HL-60/S4 (cell line): Measurements from ENCODE around the gene HPS1.

Source experiments
- in situ Hi-C: fragments of 300-500 bp; cut with MboI; formaldehyde crosslinking; loops from 2 replicates; pipeline ENCODE4 v1.14.3; 2022; ENCODE audit warnings: low sequenced_read_pairs

Gene HPS1

DNA sequence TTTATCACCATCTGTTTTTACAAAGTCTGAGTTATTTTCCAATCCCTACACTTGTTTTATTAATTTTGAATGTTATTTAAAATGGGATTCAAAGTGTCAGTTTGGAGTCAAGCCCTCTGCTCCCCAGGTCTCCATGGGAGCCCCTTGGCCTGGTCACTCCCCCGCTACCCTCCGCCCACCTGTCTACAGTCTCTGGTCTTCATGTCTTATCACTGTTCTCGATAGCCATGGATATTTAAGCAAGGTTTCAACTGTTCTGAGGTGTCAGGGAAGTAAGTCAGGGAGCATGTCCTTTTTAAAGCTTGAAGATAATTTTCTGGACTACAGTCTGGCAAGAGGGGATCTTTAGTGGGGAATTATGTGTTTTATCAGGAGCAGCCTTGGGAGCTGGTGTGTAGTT lies 19.1 kb upstream of the HPS1 start:
- in situ Hi-C loops = loop anchor here (25.0 kb wide), 2 partner anchors 196 to 571 kb away; no protein-coding TSS in a partner anchor

DNA sequence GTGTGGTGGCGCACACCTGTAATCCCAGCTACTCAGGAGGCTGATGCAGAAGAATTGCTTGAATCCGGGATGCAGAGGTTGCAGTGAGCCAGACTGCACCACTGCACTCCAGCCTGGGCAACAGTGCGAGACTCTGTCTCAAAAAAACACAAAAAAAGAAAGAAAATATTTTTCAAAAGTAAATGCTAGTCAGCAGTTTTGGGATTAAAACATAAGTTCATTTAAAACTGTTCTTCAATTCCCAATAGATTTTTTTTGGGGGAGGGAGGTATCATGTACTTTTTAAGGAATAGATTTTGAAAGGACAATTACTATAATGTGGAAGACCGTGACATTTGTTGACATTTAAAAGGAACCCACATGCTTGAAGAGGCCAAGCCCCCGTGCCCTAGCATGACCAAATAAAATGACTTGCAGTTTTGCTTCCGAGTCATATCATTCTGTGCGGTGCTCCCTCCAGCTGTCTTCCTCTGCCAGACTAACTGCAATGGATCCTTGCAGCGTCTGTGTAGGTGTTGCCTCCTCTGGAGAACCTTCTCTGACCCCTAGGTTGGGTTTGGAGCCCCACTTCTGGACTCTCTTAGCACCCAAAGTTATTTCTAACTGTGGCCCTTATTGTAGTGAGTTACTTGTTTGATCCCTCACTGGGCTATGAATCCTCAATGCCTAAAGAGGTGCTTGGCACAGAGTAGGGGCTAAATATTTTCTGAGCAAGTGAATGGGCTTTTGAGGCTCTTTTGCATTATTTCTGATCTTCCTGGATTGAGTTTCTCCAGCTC lies 17.4 kb upstream of the HPS1 start:
- in situ Hi-C loops = loop anchor here (25.0 kb wide), 2 partner anchors 198 to 573 kb away; no protein-coding TSS in a partner anchor

DNA sequence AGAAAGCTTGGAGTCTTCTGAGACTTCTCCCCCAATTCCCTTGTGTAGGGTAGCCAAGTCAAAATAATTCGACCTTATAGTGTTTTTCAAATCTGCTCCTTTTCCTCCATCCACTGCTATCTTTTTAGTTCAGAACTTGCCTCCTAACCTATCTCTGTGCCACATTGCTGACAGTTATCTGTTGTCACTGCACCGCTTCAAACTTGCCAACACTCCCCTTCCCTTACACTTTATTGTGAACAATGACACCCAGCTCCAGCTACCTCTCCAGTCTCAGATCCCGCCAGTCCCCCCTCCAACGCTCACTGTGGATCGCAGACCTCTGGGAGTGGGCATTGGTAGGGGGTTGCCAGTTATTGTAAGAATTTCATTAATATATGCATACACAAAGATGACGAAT lies 16.3 kb upstream of the HPS1 start:
- in situ Hi-C loops = loop anchor here (25.0 kb wide), 2 partner anchors 199 to 574 kb away; no protein-coding TSS in a partner anchor

DNA sequence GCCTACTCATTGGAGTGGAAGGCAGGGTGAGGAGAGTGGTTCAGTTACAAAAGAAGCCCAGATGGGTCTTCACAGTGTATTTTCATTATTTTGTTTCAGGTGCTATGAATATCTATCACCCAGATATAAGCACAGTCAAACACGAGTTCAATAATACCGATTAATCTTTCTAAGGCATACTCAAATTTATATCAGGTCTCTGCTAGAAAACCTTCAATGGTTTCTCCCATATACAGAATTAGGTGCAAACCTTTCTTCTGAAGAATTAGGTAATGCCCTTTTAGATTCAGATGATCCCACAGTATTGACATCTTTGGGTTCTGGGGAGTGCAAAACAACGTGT lies 14.7 kb upstream of the HPS1 start:
- in situ Hi-C loops = loop anchor here (25.0 kb wide), 2 partner anchors 201 to 576 kb away; no protein-coding TSS in a partner anchor

DNA sequence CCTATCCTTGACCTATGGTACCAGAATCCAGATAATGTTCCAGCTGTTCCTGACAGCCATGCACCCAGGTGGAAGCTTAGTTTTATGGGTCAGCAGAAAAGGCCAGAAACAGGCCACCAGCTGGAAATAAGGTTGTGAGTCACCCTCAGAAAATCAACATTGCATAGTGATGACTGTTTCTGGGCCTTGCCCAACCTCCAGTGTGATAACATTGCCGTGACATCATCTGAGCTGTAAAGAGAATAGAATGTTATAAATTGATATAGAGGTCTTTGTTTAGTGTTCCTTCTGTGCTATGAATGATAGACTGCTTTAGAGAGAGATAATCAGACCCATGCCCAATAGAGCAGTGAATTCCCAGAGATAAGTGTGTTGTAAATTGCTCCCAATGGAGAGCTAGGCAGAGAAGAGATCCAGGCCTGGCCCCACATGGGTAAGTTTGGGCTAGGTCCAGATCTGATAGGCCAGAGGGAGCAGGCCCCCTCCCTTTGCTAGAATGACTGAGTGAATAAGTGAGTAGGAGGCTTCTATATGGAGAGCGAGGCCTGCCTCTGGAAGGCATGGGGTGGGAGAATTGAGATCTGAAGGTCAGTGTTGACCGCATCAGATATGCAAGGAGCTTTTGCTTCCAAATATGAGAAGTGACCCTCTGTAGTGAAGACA lies 14.2 kb upstream of the HPS1 start:
- in situ Hi-C loops = loop anchor here (25.0 kb wide), 2 partner anchors 201 to 576 kb away; no protein-coding TSS in a partner anchor

DNA sequence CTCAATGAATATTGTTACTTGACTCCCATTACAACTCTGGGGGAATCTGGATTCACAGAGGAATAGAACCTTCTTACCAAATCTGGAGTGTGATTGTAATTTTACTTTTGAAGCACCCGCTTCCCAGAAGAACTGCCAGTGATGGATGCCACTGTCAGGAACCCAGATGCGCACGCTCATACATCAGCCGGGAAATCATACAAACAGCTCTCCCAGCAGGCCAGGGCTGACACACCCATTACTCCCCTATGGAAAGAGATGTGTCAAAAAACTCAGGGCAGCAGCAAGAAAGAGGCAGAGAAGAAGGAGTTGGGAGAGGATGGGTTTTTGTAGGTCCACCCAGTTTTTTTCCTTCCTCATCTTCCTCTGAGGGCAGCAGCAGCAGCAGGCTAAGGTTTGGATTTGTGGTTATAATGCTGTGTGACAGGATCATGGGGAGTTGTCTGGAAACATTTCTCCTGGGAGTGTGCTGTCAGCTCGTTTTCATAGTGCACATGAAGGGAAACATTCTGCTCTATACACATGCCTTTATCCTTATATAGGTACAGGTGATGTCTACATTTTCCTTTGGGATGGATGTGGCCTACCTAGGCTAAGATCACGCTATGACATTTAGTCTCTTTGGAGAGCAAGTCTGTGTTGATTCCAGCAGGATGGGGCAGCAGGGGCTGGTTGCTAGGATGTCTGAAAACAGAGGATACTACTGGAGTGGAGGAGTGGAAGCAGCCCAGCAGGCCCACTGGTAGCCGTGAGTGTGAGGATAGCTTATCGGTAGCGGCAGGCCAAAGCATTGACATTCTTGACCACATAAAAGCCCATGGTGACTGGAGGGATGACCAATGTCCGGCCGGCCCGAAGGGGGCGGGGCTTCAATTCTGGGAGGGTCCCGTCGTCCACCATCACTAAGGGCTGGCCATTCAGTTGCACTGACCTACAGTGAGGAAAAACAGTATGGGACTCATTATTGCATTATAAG lies 12.4 kb upstream of the HPS1 start:
- in situ Hi-C loops = loop anchor here (25.0 kb wide), 2 partner anchors 203 to 578 kb away; no protein-coding TSS in a partner anchor

DNA sequence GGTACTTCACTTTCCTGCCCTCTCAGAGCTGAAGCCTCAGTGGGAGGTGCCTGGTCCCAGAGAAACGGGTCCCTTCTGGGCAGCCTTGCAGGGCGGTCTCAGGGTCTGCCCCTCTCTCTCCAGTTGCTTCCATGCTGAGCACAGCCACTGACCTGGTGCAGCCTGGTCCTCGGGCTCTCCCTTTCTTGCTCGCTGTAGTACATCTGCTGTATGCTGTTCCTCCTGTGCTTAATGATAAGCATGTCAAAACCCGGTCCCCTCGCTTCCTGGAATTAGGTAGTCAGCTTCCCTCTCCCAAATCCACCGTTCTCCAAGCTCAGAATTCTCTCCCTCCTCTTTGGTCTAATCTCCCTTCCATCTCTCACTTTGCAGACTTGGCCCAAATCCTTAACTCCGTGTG lies 11.0 kb upstream of the HPS1 start:
- in situ Hi-C loops = loop anchor here (25.0 kb wide), 2 partner anchors 205 to 580 kb away; no protein-coding TSS in a partner anchor

DNA sequence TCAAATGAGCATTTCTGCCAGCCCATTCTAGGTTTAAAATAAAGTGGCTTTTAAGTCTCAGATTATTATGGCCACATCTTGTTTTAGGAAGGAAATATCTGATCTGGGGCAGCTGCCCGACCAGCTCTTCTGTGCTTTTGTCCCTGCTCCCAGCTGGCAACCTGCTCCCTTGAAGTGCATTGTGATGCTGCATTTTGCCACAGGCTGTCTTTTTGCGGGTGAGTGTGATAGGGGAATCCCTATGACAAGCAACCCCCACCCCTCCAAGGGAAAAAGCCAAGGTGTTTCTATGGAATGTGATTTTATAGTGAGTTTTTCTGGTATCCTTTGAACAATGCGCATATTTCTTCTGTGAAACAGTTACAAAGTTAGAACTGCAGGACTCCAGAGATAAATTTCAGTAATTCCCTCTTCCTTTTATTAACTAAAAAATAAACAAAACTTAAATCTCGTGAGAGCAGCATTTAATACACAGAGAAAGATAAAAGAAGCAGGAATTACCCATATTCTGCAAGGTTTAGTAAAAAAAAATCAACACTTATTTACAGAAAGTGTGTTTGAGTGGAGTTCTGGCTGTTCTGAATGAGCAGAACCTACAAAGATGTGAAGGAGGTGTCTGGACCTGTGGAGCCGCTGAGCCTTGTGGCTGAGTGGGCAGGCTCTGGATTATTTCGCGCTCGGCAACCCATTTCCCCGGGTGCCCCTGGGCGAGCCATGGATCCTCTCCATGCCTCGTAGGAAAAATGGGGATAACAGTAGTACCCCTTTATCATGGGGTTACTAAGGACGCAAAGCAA lies 10.1 kb upstream of the HPS1 start:
- in situ Hi-C loops = loop anchor here (25.0 kb wide), 2 partner anchors 205 to 580 kb away; no protein-coding TSS in a partner anchor

DNA sequence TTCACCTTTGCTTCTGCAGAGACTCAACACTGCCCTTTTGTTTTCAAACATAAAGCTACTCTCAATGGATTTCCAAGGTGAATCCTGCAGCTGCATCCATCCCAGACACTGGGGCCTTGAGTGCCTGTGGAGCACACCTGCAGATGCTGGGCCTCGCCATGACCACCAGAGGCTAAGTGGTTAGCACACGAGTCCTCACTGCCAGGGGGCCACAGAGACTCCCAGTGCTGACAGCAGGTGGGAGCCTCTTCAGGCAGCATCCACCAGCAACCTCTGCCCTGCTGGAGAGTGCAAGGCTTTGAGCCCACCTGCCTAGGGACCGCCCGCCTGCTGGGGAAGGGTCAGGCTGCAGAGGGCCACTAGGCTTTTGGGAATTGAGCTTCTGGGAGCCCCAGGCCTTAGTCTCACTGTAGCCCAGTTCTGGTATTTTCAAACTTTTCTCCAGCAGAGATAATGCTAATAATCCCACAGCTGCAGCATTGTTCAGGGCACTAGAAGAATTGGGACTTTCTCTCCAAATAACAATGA lies 9.4 kb upstream of the HPS1 start:
- in situ Hi-C loops = loop anchor here (25.0 kb wide), 2 partner anchors 206 to 581 kb away; no protein-coding TSS in a partner anchor

DNA sequence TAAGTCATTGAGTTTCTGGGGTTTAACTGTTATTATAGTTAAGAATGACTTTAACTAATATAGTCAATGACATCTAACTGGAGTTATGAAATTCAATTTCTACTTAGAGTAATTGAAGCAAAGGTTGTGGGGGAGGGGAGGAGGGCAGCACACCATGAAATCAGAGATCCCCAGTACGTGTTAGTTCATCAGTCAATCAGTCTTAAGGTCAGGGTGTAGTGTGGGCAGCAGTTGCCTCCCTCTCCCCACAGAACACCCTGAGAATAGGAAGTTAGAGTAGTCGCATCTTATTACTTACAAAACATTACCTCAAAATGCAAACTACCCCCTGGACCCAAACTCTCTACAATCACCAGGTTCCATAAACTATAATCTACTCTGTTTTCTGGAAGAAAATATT lies 7.0 kb upstream of the HPS1 start:
- in situ Hi-C loops = loop anchor here (25.0 kb wide), 2 partner anchors 209 to 584 kb away; no protein-coding TSS in a partner anchor

DNA sequence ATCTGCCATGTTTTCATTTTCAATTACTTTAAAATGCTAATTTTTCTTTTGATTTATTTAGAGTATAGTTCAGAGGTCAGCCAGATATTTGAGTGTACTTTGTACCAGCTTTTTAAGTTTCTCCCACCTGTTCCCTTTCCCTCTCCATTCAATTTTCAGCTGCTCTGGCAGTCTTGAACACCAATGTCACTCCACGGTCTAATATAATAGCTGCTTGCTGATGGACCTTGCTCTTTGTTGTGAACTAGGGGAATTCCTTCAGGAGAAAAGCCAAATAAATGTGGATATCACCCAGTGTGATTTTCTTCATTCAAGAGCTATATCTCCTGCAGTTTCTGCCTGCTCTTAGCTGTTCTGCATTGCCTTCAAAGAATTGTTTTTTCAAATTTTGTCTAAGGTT lies 3.9 kb upstream of the HPS1 start:
- in situ Hi-C loops = loop anchor here (25.0 kb wide), 2 partner anchors 212 to 587 kb away; no protein-coding TSS in a partner anchor

DNA sequence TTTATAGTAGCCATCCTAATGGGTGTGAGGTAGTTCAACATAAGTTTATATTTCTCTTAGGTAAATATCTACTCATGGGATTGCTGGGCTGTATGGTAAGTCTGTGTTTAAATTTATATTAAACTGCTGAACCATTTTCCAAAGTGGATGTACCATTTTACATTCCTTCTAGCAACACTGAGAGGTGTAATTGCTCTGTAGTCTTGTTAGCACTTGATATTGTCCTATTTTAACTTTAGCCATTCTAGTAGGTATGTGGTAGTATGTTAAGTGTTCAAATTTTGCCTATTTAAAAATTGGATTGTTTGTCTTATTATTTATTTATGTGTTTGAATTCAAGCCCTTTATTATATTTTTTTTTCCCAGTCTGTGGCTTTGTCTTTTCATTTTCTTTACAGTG lies 2.6 kb upstream of the HPS1 start:
- in situ Hi-C loops = no loop called here

DNA sequence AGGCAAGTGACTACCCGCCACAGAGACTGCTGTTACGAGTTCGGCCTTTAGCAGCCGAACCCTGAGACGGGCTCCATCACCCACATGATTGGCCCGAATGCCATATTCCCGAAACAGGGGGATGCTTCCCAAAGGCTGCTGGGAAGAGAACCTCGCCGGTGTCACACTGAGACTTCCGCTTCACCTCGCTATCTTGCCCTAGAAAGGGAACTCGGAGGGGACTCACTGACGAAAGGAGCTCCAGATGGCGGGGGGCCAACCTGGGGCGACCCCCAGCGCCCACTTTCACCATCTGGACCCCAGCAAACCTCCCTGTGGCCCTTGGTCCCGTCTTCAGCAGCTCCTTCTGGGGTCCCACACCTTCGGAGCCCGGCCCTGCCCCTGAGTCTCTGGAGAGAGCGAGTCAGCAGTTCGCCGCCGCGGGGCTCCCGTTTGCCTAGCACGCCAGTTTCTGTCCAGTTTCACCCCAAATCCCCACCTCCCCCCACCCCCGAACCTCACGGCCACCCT lies 529 bp downstream of the HPS1 start:
- in situ Hi-C loops = no loop called here

DNA sequence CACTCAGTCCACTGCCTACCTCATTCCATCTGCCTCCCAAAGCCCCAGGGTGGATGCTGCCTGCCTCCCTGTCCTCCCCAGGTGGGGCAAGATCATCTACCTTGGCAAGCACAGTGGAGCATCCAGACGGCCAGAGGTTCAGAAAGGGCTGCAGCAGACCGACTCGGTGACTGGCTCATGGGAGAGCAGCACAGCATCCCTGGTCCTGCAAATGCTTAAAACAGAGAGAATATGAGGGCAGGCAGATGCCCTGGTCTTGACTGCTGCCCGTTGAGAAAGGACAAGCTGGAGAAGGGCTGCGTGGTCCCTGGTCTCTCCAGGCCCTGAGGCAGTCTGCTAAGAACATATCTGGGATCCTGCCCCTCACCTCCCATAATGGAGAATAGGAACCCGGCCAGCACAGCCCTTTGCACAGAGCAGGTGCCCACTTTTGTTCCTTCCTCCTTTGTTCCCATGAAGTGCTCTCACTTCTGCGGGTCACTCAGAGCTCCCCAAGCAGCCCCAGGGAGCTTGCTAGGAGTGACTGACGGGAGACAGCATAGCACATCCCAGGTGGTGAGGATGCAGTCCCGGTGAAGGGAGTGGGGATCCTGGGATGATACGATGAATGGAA lies 1.4 kb downstream of the HPS1 start:
- in situ Hi-C loops = no loop called here

DNA sequence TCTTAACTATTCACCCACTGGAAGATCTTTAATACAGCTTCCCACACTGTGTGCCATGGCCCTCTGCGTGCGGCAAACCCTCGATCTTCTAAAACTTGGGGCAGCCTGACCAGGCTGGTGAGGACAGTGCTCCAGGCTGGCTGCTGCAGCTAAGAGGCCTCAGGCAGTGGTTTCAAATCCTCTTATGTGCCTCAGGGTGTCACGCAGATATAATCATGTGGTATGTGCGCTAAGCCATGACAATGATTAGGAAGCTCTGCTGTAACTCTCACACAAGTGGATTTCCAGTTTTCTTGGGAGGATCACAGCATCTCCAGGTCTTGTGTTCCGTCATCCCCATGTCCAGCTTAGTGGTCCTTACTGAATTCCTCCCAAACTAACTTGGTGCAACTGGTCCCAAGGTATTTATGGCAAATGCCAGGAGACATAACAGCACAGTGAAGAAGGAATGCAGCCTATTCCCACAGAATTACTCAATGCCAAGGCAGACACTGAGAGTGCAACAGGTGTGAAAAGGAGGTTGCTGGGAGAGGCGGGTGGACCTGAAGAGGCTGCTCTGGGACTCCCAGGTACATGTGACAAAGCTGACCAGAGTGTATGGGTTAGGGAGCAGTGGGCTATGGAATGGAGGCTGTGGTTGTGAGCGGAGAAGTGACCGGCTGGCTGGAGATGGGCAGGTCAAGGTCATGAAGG lies 2.3 kb downstream of the HPS1 start:
- in situ Hi-C loops = no loop called here

DNA sequence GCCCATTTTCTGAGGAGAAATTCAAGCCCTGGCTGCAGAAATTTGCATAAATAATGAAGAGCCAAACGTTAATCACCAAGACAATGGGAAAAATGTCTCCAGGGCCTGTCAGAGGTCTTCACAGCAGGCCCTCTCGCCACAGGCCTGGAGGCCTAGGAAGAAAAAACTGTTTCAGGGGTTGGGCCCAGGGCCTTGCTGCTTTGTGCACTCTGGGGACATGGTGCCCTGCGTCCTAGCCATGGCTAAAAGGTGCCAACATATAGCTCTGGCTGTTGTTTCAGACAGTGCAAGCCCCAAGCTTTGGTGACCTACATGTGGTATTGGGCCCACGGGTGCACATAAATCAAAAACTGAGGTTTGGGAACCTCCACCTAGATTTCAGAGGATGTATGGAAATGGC lies 8.0 kb downstream of the HPS1 start:
- in situ Hi-C loops = no loop called here

DNA sequence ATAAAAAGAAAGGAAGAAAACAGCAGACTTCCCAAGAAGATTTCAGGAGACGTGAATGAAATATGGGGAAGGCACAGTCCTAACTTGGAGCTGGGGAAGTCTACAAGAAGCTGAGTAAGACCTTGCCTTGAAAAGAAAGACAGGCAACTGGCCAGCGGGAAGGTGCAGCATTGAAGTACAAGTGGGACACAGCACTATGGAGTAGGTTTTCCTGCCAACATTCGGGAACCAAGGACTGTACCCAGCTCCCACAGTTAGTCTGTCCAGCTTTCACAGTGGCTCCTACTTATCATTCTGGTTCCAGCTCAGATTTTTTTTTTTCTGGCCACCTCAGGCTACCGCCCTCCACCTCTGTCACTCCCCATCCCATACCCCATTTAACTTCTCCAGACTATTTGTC lies 10.0 kb downstream of the HPS1 start:
- in situ Hi-C loops = no loop called here

DNA sequence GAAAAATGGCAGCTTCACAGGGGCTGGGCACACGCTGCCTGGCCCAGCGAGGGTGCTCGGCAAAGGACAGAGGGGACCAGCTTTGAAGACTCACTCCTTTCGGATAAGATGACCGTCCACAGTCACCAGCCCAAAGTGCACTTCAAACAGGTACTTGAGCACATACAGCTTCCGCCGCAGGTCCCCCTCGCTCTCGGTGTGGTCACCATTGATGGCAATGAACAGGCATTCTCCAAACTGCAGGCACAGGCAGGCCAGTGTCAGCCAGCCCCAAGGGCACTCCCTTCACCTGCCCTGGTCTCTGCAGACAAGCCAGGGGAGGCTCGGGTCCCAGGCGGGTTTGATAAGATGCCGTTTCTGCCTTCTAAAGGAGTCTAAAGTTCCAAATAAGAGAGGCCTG lies 11.6 kb downstream of the HPS1 start:
- in situ Hi-C loops = no loop called here
